ENCODE data around the gene NCKAP5. TPM values are rescaled to one million over a fixed set of nuclear protein-coding genes. Genes with fewer than 3 reads are reported as not detected.

NCKAP5 gene
- total RNA-seq, 1 experiment from 2014 or later: 3.2 TPM

DNA sequence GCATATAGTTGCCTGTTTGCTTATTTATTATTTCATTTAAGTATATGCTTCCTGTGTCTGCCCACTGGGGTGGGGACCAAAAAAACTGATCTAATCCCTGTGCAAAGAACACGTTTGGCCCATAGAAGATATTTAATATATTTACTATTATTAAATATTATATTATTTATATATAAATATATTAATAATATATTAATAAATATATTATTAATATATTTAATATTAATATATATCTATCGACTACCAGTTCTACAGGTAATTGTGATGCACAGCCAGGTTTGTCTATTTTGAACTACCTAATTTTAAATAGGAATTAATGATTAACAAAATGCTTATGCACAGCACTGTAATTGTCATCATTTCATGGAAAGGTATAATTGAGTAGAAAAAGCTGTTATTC is 609.4 kb downstream of the NCKAP5 start:
- no peak for DNase-seq
- ATAC-seq: no peak
- no peak overlapping the region for H3K4me3 ChIP-seq (ENCODE audit: low read length)
- H3K4me1 ChIP-seq (ENCODE audit: insufficient read depth, low read length): peaks cover 7% of the 10 kb centered on the region
- no TSS peak for BruUV-seq (replicated peaks)
- H3F3A ChIP-seq (ENCODE audit: low read length, unreplicated experiment): no peaks in the 10 kb centered on the region
- H4K20me1 ChIP-seq (ENCODE audit: low read length): no peaks in the 10 kb centered on the region
- no peaks in the 10 kb centered on the region for H3K9me3 ChIP-seq (ENCODE audit: low read length)
- CTCF ChIA-PET: no interaction called here
- no peaks in the 10 kb centered on the region for H3K27me3 ChIP-seq (ENCODE audit: low read length)
- H2AFZ ChIP-seq (ENCODE audit: low read length): no peak overlapping the region
- no peak overlapping the region for H3K4me2 ChIP-seq (ENCODE audit: low read length)
- intact Hi-C loops (cut with micrococcal nuclease): no loop called here
- POLR2A ChIA-PET (ENCODE audit: unreplicated experiment): no interaction called here
- no peaks in the 10 kb centered on the region for H3K79me2 ChIP-seq (ENCODE audit: low read length)
- no peaks in the 10 kb centered on the region for H3K9me2 ChIP-seq (replicated peaks; ENCODE audit: low read length)
- TF ChIP-seq, protein P1, sequence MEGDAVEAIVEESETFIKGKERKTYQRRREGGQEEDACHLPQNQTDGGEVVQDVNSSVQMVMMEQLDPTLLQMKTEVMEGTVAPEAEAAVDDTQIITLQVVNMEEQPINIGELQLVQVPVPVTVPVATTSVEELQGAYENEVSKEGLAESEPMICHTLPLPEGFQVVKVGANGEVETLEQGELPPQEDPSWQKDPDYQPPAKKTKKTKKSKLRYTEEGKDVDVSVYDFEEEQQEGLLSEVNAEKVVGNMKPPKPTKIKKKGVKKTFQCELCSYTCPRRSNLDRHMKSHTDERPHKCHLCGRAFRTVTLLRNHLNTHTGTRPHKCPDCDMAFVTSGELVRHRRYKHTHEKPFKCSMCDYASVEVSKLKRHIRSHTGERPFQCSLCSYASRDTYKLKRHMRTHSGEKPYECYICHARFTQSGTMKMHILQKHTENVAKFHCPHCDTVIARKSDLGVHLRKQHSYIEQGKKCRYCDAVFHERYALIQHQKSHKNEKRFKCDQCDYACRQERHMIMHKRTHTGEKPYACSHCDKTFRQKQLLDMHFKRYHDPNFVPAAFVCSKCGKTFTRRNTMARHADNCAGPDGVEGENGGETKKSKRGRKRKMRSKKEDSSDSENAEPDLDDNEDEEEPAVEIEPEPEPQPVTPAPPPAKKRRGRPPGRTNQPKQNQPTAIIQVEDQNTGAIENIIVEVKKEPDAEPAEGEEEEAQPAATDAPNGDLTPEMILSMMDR (conservative IDR thresholded peaks at IDR 0.05; ENCODE audit: low read depth, low read length): no peak
- no peak for TF ChIP-seq EZH2phosphoT487 (IDR thresholded peaks at IDR 0.05; ENCODE audit: borderline replicate concordance, low read length)
- H3K9ac ChIP-seq (ENCODE audit: low read length): no peak overlapping the region
- no peak overlapping the region for H3K27ac ChIP-seq (ENCODE audit: low read length)
- no peaks in the 10 kb centered on the region for H3K36me3 ChIP-seq (ENCODE audit: low read depth, low read length)

DNA sequence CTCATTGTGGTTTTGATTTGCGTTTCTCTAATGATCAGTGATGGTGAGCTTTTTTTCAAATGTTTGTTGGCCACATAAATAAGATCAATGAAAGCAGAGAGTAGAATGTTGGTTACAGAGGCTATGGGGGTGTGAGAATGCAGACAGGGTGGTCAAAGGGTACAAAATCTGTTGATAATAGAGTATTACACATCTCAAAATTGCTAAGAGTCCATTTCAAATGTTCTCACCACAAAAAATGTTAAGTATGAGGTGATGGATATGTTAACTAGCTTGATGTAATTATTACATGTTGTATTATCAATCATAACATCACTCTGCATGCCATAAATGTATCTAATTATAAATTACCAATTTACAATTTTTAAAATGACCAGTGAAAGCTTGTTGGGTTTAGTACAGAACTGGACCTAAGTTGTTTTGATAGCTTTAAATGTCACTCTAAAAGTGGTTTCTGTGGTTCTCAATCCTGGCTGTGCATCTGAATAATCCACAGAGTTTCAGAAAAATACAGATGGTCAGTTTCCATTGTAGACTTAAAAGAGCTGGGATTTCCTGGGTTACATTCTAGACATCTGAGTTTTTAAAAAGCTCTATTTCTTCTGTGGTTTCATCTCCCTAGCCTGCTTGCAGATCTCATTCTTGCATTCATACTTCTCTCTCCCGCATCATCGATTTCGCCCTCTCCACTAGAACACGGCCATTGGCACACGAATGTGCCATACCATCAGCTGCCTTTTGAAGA is 612.2 kb downstream of the NCKAP5 start:
- no peaks in the 10 kb centered on the region for H3K9me3 ChIP-seq (ENCODE audit: low read length)
- no peaks in the 10 kb centered on the region for H3F3A ChIP-seq (ENCODE audit: low read length, unreplicated experiment)
- H3K36me3 ChIP-seq (ENCODE audit: low read depth, low read length): no peaks in the 10 kb centered on the region
- no peaks in the 10 kb centered on the region for H3K9me2 ChIP-seq (replicated peaks; ENCODE audit: low read length)
- TF ChIP-seq, protein P1 (conservative IDR thresholded peaks at IDR 0.05; ENCODE audit: low read depth, low read length): no peak
- no peak for TF ChIP-seq EZH2 (IDR thresholded peaks at IDR 0.05; ENCODE audit: low read length, unreplicated experiment)
- no peak for TF ChIP-seq EZH2phosphoT487 (IDR thresholded peaks at IDR 0.05; ENCODE audit: borderline replicate concordance, low read length)
- H3K4me2 ChIP-seq (ENCODE audit: low read length): no peak overlapping the region
- H3K4me3 ChIP-seq (ENCODE audit: low read length): no peak overlapping the region
- no peaks in the 10 kb centered on the region for H4K20me1 ChIP-seq (ENCODE audit: low read length)
- no peaks in the 10 kb centered on the region for H3K4me1 ChIP-seq (ENCODE audit: insufficient read depth, low read length)
- DNase-seq: no peak
- CTCF ChIA-PET: no interaction called here
- H3K27me3 ChIP-seq (ENCODE audit: low read length): no peaks in the 10 kb centered on the region
- intact Hi-C loops (cut with micrococcal nuclease): no loop called here
- no peak overlapping the region for H2AFZ ChIP-seq (ENCODE audit: low read length)
- no peak overlapping the region for H3K27ac ChIP-seq (ENCODE audit: low read length)
- no peaks in the 10 kb centered on the region for H3K79me2 ChIP-seq (ENCODE audit: low read length)
- no peak for ATAC-seq
- no TSS peak for BruUV-seq (replicated peaks)
- POLR2A ChIA-PET (ENCODE audit: unreplicated experiment): no interaction called here
- no peak overlapping the region for H3K9ac ChIP-seq (ENCODE audit: low read length)

- Histone ChIP-seq H3K27ac (ENCODE audit: low read length) (no peak overlapping the region), H2AFZ (ENCODE audit: low read length) (no peak overlapping the region), H3F3A (ENCODE audit: low read length, unreplicated experiment) (no peaks in the 10 kb centered on the region), H3K9me2 (replicated peaks; ENCODE audit: low read length) (no peaks in the 10 kb centered on the region), H3K79me2 (ENCODE audit: low read length) (no peaks in the 10 kb centered on the region), H3K36me3 (ENCODE audit: low read depth, low read length) (no peaks in the 10 kb centered on the region), H4K20me1 (ENCODE audit: low read length) (no peaks in the 10 kb centered on the region), H3K4me1 (ENCODE audit: insufficient read depth, low read length) (no peaks in the 10 kb centered on the region), H3K4me3 (ENCODE audit: low read length) (no peak overlapping the region), H3K27me3 (ENCODE audit: low read length) (no peaks in the 10 kb centered on the region), H3K4me2 (ENCODE audit: low read length) (no peak overlapping the region), H3K9ac (ENCODE audit: low read length) (no peak overlapping the region), H3K9me3 (ENCODE audit: low read length) (no peaks in the 10 kb centered on the region)
- no TSS peak for BruUV-seq (replicated peaks)
- TF ChIP-seq, protein P1 (conservative IDR thresholded peaks at IDR 0.05; ENCODE audit: low read depth, low read length): no peak
- TF ChIP-seq EZH2phosphoT487 (IDR thresholded peaks at IDR 0.05; ENCODE audit: borderline replicate concordance, low read length) (no peak), EZH2 (IDR thresholded peaks at IDR 0.05; ENCODE audit: low read length, unreplicated experiment) (no peak)
- CTCF ChIA-PET: no interaction called here
- DNase-seq (no peak), ATAC-seq (no peak)
- POLR2A ChIA-PET (ENCODE audit: unreplicated experiment): no interaction called here
- intact Hi-C loops (cut with micrococcal nuclease): no loop called here
Observed at GRCh38 chr2:132953771-132954170, 614.5 kb downstream of the NCKAP5 start.

Data from PC-3 (cell line).